Stimulated activated CD4-positive, alpha-beta T cell treated with anti-CD3 and anti-CD28 coated beads, Interleukin-15, amount 100 ng/mL, for 24 hours (primary cell): ENCODE measurements around the gene TTC27.
"Not testable (repeated sequence)": the region's sequence is repeated elsewhere in the genome, so short reads cannot be mapped to it uniquely, and the experiment has no call there.

Experiments
- DNase-seq: peaks from one replicate; pipeline ENCODE4 v3.0.0-alpha.2; 2020

TTC27 gene

DNA sequence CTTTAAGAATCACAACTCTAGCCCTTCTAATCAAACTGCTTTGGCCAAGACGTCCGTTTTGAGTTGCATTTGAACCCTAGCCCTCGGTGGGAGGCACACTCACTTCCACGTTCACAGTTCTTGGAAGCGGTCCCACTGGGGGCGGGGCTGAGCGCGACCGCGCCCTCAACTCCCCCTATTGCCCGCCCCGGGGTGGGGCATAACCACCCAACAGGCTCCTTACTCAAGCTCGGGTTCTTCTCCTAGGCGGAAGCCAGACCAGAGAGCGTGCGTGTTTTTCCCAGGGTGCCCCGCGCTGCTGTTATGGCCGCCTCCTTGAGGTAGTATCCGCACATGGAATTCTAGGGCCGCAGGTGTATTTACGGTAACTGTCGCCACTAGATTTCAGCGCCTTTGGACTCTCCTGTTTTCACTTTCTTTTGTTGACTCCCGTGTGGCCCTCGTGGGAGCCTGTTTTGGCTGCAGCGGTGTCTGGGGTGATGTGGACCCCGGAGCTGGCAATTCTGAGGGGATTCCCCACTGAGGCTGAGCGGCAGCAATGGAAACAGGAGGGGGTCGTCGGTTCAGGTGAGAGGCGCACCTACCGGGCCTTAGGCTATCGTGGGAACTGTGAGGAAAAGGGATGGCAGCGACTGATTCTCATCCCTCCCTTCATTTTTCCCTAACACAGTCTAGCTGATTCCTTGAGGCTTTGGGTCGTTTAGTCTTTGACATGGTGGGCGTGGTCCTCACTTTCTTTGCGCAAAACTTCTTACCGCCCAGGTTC, at the start of gene TTC27:
TSS of gene TTC27 (plus strand) at position 237 of the 766 bp plus-strand sequence. CDS start at position 480, 243 bp downstream.
- peak; percentile 96 for DNase-seq

DNA sequence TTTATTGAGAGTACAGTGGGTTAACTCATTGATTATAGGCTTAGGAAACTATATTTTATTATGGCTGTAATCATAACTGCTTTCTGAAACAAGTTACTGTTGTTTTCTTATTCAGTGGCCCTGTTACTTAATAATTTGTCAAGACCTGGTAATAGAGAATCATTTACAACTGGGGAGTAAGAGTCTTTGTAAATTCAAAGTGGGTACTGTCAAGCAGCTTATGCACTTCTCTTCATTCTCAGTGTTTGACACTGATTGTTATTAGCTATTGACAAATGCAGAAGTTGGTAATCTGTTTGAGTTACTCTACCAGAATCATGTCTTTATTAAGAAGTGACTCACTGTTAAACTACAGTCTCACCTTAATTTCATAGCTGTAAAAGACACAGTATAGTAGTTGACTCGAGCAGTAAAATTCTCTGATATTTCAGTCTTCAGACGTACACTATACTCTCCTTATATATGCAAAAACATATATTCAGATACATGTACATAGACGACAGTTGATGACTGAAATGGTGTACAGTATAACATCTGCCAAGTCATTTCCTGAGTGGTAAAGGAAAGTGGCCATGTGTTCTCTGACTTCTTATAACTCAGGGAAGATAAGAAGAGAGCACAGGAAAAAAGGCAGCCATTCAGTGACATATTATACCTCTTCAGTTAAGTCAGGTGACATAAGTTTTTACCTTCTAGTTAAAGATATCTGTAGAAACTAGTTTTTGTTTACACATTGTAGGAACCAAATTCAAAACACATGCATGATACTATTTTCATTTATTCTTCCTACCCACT, 36.0 kb upstream of the TTC27 start:
- DNase-seq = no peak

GRCh38 chr2:32594573-32594972, 33.3 kb upstream of the TTC27 start:
- no peak for DNase-seq

GRCh38 chr2:32611366-32611765, 16.5 kb upstream of the TTC27 start:
- DNase-seq = no peak

DNA sequence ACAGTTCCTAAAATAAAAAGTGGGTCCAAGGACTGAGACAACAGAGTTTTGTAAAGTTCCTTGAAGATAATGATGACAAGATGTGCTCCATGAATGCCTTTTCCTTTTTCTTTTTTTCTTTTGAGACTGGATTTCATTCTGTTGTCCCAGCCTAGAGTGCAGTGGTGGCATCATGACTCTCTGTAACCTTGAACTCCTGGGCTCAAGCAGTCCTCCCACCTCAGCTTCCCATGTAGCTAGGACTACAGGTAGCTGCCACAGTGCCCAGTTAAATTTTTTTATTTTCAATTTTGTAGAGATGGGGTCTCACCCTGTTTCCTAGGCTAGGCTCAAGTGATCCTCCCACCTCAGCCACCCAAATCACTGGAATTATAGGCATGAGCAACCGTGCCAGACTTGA, 16.1 kb upstream of the TTC27 start:
- DNase-seq = no peak

GRCh38 chr2:32614084-32614483, 13.8 kb upstream of the TTC27 start:
- no peak for DNase-seq

DNA sequence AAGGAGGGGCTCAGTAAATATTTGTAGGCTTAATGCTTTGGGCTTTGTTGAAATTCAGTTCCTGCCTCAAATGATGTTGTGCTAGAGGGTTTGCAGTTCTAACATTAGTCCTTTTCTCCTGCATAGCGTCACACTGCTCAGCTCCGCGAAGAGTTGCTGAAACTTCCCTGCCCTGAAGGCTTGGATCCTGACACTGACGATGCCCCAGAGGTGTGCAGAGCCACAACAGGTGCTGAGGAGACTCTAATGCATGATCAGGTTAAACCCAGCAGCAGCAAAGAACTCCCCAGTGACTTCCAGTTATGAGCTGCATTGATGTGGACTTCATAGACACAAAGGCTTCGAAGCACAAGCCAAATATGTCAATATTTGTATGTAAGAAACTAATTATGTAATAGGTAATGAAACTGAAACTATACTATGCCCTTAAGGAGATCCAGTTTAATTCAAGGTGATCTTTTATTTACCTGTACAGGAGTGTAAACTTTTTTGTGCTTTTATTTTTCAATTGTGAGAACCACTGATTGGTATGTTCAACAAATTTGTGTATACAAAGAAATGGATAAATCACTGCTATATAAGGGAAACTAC, 10.2 kb upstream of the TTC27 start:
- no peak for DNase-seq

GRCh38 chr2:32622570-32623310, 5.1 kb upstream of the TTC27 start:
- DNase-seq = no peak

- no peak for DNase-seq
Observed at GRCh38 chr2:32623311-32623706, 4.5 kb upstream of the TTC27 start.

DNA sequence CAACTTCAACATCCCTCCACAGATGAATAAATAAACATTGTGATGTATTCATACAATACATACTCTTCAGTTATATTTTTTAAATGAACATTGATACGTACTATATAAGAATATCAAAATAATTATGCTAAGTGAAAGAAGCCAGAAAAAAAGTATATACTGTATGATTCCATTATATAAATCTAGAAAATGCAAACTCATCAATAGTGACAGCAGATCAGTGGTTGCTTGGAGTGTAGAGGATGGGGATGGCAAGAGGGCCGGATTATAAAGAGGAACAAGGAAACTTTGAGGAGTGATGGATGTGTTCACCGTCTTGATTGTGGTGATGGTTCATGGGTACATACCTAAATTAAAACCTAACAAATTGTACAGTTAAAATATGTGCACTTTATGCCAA, 3.0 kb upstream of the TTC27 start:
- no peak for DNase-seq

DNA sequence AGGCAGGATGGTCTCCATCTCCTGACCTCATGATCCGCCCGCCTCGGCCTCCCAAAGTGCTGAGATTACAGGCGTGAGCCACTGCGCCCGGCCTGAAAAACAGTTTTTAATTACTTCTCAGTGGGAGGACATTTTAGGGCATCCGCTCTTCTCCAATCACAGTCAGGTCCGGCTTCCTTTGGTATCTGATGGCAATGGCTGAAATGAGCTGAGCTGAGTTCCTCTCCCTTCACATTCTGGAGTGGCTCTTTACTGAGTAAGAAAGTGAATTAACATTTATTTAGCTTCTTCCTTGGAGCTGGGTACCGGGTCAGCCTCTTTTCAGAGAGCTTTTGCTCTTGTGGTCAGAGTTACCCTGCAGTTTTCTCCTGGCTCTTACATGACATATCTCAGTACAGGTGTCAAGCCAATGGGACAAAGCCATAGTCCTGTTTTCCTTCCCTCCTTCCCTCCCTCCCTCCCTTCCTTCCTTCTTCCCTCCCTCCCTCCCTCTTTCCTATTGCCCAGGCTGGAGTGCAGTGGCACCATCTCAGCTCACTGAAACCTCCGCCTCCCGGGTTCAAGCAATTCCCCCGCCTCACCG, 1.1 kb upstream of the TTC27 start:
- DNase-seq = no peak

- peak; percentile 48 for DNase-seq
Observed at GRCh38 chr2:32627441-32627813, 423 bp upstream of the TTC27 start.

DNA sequence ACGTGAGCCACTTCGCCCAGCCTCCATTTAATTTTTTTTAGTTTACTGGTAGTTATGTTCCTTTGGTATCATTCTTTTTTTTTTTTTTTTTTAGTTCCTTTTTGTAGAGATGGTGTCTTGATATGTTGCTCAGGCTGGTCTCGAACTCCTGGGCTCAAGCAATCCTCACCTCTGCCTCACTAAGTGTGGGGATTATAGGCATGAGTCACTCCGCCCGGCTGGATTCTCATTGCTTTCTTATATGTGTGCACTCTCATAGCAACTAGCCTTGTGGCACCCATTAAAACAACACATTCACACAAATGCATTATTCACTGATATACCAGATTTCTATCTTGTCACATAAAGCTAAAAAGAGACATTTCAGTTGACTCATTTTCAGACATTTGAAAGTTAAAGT, 4.2 kb downstream of the TTC27 start:
- peak; percentile 46 for DNase-seq

DNA sequence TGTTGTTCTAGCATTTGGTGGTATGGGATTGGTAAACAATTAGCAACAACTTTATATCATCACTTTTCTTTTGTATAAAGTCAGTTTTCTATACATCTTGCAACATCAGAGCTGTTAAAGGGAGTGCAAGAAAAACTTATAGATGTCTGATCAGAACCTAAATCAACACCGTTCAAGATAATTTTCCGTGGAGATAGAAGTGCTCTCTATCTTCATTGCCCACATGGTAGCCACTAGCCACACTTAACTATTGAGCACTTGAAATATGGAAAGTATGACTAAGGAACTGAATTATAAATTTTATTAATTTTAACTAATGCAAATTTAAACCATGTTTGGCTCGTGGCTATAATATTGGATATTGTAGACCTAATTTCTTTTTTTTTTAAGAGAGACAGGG, 5.2 kb downstream of the TTC27 start:
- DNase-seq = no peak

DNA sequence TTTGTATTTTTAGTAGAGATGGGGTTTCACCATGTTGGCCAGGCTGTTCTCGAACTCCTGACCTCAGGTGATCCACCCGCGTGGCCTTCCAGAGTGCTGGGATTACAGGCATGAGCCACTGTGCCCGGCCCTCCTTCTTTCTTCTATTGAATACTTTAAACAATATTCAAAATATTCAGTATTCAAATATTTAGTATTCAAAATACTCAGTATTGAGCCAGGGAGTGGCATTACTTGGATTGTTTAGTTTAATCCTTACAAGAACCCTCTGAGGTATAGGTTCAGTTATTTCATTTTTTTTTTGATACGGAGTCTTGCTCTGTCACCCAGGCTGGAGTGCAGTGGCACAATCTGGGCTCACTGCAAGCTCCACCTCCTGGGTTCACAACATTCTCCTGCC, 10.7 kb downstream of the TTC27 start:
- DNase-seq = not testable (repeated sequence)

- no peak for DNase-seq
Observed at GRCh38 chr2:32641180-32641579, 13.3 kb downstream of the TTC27 start.

GRCh38 chr2:32647180-32647651, 19.4 kb downstream of the TTC27 start:
- no peak for DNase-seq

GRCh38 chr2:32652555-32653209, 24.8 kb downstream of the TTC27 start:
- DNase-seq = no peak

GRCh38 chr2:32656069-32656468, 28.2 kb downstream of the TTC27 start:
- DNase-seq = no peak

DNA sequence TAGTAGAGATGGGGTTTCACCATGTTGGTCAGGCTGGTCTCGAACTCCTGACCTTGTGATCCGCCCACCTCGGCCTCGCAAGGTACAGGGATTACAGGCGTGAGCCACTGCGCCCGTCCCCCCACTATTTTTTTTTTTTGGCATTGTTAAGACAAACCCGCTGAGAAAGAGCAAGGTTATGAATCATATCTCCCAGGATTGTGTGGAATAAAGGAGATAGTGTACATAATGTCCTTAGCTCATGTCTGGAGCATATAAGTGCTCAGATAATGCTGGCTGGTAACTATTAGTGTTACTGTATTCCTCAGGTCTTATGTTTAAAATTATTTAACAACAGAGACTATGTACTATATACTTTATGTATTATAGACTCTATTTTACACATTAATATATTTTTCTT, 36.0 kb downstream of the TTC27 start:
- DNase-seq = no peak

DNA sequence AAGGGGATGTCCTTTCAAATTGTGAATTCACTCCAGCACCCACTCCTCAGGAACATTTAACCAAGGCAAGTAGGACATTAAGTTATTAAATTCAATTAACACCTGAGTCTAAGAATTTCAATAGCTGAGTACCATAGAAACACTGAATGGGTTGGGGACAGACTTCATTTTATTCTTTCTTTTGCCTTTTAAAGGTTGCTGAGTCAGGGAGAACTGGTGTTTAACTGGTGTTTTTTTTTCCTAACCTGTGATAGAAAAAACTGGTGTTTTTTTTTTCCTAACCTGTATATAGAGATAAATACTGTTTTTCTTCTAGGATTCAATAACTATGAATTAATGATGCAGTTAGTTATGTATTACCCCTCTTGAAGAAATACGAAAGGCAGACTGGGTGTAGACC, 38.9 kb downstream of the TTC27 start:
- no peak for DNase-seq

DNA sequence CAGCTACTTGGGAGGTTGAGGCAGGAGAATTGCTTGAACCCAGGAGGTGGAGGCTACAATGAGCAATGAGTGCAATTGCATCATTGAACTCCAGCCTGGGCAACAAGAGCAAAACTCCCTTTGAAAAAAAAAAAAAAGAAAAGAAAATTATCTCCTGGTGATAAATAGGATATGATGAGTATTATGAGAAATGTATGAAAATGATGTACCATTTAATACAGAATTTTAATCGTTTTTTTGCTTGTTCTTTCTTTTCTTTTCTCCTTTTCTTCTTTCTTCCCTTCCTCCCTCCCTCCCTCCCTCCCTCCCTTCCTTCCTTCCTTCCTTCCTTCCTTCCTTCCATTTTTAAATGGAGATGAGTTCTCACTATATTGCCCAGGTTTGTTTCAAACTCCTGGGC, 40.4 kb downstream of the TTC27 start:
- DNase-seq = no peak
